SK-N-SH treated with all-trans-retinoic acid at 6 μM for 48 hours (cell line): ENCODE data around the gene SMTNL2.
"Not testable (repeated sequence)": the region's sequence is repeated elsewhere in the genome, so short reads cannot be mapped to it uniquely, and the experiment has no call there.

ENCODE experiments used
- ARNTL ChIP-seq: fragments of 450-650 bp; formaldehyde crosslinking; IDR thresholded peaks from 2 replicates; pipeline ENCODE4 v1.5.0; 2020; ENCODE audit warnings: low read depth, mild to moderate bottlenecking, moderate library complexity, borderline replicate concordance
- BACH2 ChIP-seq: fragments of 250-450 bp; sonication (Bioruptor Pico); IDR thresholded peaks from 2 replicates; pipeline ENCODE4 v1.9.0; 2021; ENCODE audit warnings: mild to moderate bottlenecking, borderline replicate concordance
- ISL1 ChIP-seq: fragments of 250-450 bp; sonication (Bioruptor Pico); IDR thresholded peaks from 2 replicates; pipeline ENCODE4 v2.1.2; 2022; ENCODE audit warnings: mild to moderate bottlenecking, moderate library complexity
- TCF4 ChIP-seq: fragments of 250-450 bp; sonication (Bioruptor Pico); IDR thresholded peaks from 2 replicates; pipeline ENCODE4 v1.8.0; 2021; ENCODE audit warnings: mild to moderate bottlenecking, moderate library complexity, borderline replicate concordance
- ZC3H10 ChIP-seq: fragments of 250-450 bp; sonication (Bioruptor Pico); IDR thresholded peaks from 2 replicates; pipeline ENCODE4 v1.5.1; 2021; ENCODE audit warnings: mild to moderate bottlenecking, moderate library complexity
- ZNF565 ChIP-seq: fragments of 450-650 bp; formaldehyde crosslinking; conservative IDR thresholded peaks from 2 replicates; pipeline ENCODE4 v1.5.0; 2020; ENCODE audit warnings: low read depth, mild to moderate bottlenecking, moderate library complexity
- TF ChIP-seq, protein P1 (sequence below): fragments of 250-450 bp; sonication (Bioruptor Pico); IDR thresholded peaks from 2 replicates; pipeline ENCODE4 v1.8.0; 2020; ENCODE audit warnings: mild to moderate bottlenecking, moderate library complexity, borderline replicate concordance

DNA sequence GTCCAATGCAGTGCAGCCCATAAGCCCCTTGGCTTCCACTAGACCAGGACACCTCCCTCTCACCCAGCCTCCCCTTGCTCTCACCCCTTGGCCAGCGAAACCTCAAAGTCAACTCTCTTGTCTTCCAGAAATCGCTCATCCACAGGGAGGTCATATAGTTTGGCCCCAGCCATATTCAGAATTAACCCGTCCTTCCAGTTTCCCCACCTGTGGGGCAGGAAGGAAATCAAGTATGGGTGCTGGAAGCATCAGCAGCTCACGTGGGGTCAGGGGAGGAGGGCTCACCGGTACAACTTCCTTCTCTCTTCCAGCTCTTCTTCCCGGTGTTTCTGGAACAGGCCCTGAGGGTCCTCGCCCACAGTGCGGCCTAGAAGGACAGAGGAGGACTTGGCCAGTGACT lies 54.4 kb downstream of the SMTNL2 start:
- not testable (repeated sequence) for TF ChIP-seq BACH2 (CRISPR knock-in tag); ZNF565; TCF4 (CRISPR knock-in tag); ISL1; ARNTL (CRISPR knock-in tag); ZC3H10 (CRISPR knock-in tag)
- TF ChIP-seq, protein P1, sequence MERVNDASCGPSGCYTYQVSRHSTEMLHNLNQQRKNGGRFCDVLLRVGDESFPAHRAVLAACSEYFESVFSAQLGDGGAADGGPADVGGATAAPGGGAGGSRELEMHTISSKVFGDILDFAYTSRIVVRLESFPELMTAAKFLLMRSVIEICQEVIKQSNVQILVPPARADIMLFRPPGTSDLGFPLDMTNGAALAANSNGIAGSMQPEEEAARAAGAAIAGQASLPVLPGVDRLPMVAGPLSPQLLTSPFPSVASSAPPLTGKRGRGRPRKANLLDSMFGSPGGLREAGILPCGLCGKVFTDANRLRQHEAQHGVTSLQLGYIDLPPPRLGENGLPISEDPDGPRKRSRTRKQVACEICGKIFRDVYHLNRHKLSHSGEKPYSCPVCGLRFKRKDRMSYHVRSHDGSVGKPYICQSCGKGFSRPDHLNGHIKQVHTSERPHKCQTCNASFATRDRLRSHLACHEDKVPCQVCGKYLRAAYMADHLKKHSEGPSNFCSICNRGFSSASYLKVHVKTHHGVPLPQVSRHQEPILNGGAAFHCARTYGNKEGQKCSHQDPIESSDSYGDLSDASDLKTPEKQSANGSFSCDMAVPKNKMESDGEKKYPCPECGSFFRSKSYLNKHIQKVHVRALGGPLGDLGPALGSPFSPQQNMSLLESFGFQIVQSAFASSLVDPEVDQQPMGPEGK (CRISPR knock-in tag): not testable (repeated sequence)
